Activated T-helper 1 cell treated with anti-CD3 and anti-CD28 coated beads, Interleukin-12 subunit alpha, Interleukin-12 subunit beta, Interleukin-2, Interleukin-4 antibody, amounts not matched to agents 30 ng/mL and 10 ng/mL and 1 ng/mL, durations not matched to agents 14 hours and 24 hours and 36 hours (primary cell): ENCODE measurements around the gene TNS2. TPM values are rescaled to one million over a fixed set of nuclear protein-coding genes. Genes with fewer than 3 reads are reported as not detected.
"Not testable (repeated sequence)": the region's sequence is repeated elsewhere in the genome, so short reads cannot be mapped to it uniquely, and the experiment has no call there.

Experiments used
- DNase-seq: peaks from one replicate; pipeline ENCODE4 v3.0.0; 2021; ENCODE audit warnings: low spot score
- H3K27ac Mint-ChIP-seq: one replicate; pipeline ENCODE4 v1.8.0; 2021; ENCODE audit warnings: mild to moderate bottlenecking, mixed read lengths
- H3K27me3 Mint-ChIP-seq: one replicate; pipeline ENCODE4 v1.8.0; 2022; ENCODE audit warnings: mild to moderate bottlenecking, moderate library complexity, mixed read lengths; ENCODE audit not compliant: insufficient read depth
- H3K36me3 Mint-ChIP-seq: one replicate; pipeline ENCODE4 v1.8.0; 2021; ENCODE audit warnings: low read depth, mixed read lengths
- H3K4me1 Mint-ChIP-seq: one replicate; pipeline ENCODE4 v1.8.0; 2021; ENCODE audit warnings: low read depth, mixed read lengths
- H3K4me3 Mint-ChIP-seq: one replicate; pipeline ENCODE4 v1.8.0; 2021; ENCODE audit warnings: mild to moderate bottlenecking, moderate library complexity, mixed read lengths
- H3K9me3 Mint-ChIP-seq: one replicate; pipeline ENCODE4 v1.8.0; 2021; ENCODE audit warnings: mixed read lengths
- intact Hi-C: fragments of 100-400 bp; cut with micrococcal nuclease; formaldehyde crosslinking; loops from one replicate; pipeline ENCODE4 v1.15.1; 2024
- total RNA-seq: library from RNA; stranded (reverse); gene quantifications from 2 replicates; pipeline ENCODE4 v1.2.3, GENCODE V29; 2022

The TNS2 gene
- total RNA-seq, result 2.7 and 3.1 TPM in 2 replicates

DNA sequence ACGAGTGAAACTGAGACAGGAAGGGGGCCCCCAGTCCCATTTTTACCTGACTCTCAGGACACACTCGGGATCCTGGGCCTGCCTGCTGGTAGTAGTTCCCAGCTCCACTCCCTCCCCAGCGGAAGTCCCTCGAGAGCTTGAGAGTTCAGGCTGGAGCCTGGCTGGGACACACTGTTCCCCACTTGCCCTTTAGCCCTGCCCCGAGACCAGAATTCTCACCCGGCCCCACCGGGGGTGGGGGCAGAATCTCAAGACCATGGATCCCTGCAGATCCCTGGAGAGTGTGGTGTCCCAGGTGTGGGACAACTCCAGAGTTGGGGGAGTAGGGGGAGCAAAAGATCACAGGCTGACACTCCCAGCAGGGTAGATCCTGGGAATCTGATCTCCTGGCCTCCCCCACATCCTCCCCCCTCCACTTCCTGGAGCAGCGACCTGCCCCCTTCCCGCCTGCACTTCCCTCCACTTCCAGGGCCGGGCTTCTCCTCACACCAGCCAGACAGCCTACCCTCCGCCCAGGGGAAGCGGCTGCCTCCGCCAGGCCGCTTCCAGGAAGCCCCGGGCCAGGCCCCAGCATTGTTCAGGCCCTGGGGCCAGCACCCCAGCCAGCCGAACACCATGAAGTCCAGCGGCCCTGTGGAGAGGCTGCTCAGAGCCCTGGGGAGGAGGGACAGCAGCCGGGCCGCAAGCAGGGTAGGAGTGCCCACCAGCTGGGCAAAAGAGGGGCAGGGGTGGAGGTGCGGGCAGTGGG, at the start of gene TNS2:
Gene TNS2, plus strand, starts transcription at position 495 of the 748 bp plus-strand sequence. Its CDS starts 121 bp downstream, at position 616.
- Mint-ChIP-seq H3K9me3 (no peaks in the 10 kb centered on the region), H3K4me1 (peaks cover 44% of the 10 kb centered on the region), H3K36me3 (peaks cover 2% of the 10 kb centered on the region), H3K4me3 (no peak within 1 kb of the TSS), H3K27ac (peak within 1 kb of the TSS; percentile 5), H3K27me3 (peaks cover 9% of the 10 kb centered on the region)
- DNase-seq, result no peak
- intact Hi-C loops, result loop anchor here (5.0 to 10.0 kb wide), 2 partner anchors 168 to 405 kb away; partner anchors contain the start of gene PCBP2

GRCh38 chr12:53004178-53004577, 45.7 kb upstream of the TNS2 start:
- peaks cover 7% of the 10 kb centered on the region for H3K27me3 Mint-ChIP-seq
- no peak overlapping the region for H3K27ac Mint-ChIP-seq
- peaks cover 22% of the 10 kb centered on the region for H3K4me1 Mint-ChIP-seq
- intact Hi-C loops, result loop anchor here (10.0 kb wide), 3 partner anchors 751 to 1179 kb away; partner anchors contain the start of gene CISTR
- peaks cover 14% of the 10 kb centered on the region for H3K36me3 Mint-ChIP-seq
- H3K4me3 Mint-ChIP-seq, result peak overlapping the region; percentile 19
- no peak for DNase-seq
- H3K9me3 Mint-ChIP-seq, result no peaks in the 10 kb centered on the region

DNA sequence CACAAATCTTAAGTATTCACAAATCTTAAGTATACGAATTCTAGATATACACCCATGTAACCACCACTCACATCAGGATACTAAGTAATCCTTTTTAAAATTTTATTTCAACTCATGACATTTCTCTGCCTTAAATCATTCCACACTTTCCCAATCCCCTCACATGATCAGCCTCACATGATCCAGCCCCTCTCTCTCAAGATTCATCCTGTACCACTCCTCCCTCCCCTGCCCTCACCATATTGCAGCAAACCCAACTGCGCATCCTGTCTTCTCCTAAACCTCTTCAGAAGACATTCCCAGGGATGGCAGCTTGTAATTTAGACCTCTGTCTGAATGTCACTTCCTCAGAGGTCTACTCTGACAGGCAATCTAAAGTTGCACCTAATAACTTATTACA, 45.3 kb upstream of the TNS2 start:
- intact Hi-C loops, result loop anchor here (10.0 kb wide), 3 partner anchors 750 to 1180 kb away; partner anchors contain the start of gene CISTR
- H3K4me1 Mint-ChIP-seq, result peaks cover 22% of the 10 kb centered on the region
- H3K36me3 Mint-ChIP-seq, result peaks cover 16% of the 10 kb centered on the region
- H3K27ac Mint-ChIP-seq, result no peak overlapping the region
- H3K4me3 Mint-ChIP-seq, result peak overlapping the region; percentile 19
- peaks cover 7% of the 10 kb centered on the region for H3K27me3 Mint-ChIP-seq
- H3K9me3 Mint-ChIP-seq, result no peaks in the 10 kb centered on the region
- no peak for DNase-seq

DNA sequence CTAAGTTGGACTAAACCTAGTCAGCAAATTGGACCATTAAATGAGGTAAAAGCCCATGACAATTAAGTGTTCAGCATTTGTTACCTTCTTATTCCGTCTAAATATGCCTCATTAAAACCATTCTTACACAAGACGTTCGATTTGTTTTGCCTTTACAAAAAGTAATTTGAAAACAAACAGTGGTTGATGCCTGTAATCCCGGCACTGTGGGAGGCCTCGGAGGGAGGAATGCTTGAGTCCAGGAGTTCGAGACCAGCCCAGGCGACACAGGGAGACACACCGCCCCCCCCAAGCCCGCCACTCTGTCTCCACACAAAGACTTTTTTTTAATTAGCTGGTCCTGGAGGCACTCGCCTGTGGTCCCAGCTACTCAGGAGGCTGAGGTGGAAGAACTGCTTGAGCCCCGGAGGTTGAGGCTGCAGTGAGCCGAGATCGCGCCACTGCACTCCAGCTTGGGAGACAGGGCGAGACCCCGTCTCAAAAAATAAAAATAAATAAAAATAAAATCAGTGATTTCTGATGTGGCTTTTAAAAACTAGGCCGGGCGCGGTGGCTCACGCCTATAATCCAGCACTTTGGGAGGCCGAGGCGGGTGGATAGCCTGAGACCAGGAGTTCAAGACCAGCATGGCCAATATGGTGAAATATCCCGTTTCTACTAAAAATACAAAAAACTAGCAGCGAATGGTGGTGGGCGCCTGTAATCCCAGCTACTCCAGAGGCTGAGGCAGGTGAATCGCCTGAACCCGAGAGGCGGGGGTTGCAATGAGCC, 44.5 kb upstream of the TNS2 start:
- Mint-ChIP-seq H3K36me3 (peaks cover 23% of the 10 kb centered on the region), H3K4me1 (peaks cover 28% of the 10 kb centered on the region), H3K9me3 (no peaks in the 10 kb centered on the region), H3K4me3 (peak overlapping the region; percentile 95), H3K27me3 (peaks cover 7% of the 10 kb centered on the region), H3K27ac (peak overlapping the region; percentile 97)
- intact Hi-C loops, result loop anchor here (5.0 to 10.0 kb wide), 4 partner anchors 202 to 1181 kb away; partner anchors contain the start of genes CISTR and ITGB7
- no peak for DNase-seq

GRCh38 chr12:53005986-53006809, 43.7 kb upstream of the TNS2 start, which contains the start of gene EIF4B:
EIF4B (plus strand) TSS chr12:53006456; CDS start chr12:53006484, 28 bp downstream.
- H3K27me3 Mint-ChIP-seq, result peaks cover 4% of the 10 kb centered on the region

DNA sequence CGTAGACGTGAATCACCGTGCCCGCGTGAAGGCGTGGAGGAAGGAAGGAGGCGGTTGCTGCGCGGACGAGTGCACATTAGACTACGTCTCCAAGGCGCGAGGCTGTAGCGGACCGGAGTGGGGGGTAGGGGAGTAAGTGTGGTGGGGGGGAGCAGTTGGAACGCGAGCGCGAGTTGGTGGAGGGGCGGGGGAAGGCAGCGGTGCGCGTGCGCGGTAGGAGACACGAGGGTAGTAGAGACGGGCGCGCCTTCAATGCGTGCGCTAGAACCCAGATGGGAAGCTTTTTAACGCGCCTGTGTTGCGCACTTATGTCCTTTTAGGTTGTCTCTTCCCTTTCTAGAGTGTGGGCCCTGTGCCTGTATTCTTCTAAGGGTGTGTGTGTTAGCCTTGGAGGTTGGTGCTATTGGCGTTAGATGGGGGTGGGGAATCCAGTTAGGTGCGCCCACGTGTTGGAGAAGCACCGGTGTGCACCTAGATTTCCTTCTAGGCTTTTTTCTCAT, 43.0 kb upstream of the TNS2 start:
- H3K4me3 Mint-ChIP-seq, result peak overlapping the region; percentile 95
- peak overlapping the region; percentile 97 for H3K27ac Mint-ChIP-seq
- peaks cover 2% of the 10 kb centered on the region for H3K27me3 Mint-ChIP-seq
- H3K36me3 Mint-ChIP-seq, result peaks cover 26% of the 10 kb centered on the region
- peak; percentile 66 for DNase-seq
- H3K4me1 Mint-ChIP-seq, result peaks cover 42% of the 10 kb centered on the region
- no peaks in the 10 kb centered on the region for H3K9me3 Mint-ChIP-seq
- intact Hi-C loops, result loop anchor here (1.0 to 10.0 kb wide), 15 partner anchors 47 to 1182 kb away; partner anchors contain the start of genes ATF7, ATG101, ATP5MC2 and CALCOCO1

More at GRCh38 chr12:53005986-53006809, 43.7 kb upstream of the TNS2 start, which contains the start of gene EIF4B:
- peak; percentile 99 for DNase-seq
- intact Hi-C loops, result loop anchor here (1.0 to 10.0 kb wide), 15 partner anchors 48 to 1181 kb away; partner anchors contain the start of genes ATF7, ATG101, ATP5MC2 and CALCOCO1
- Mint-ChIP-seq H3K4me3 (peak within 1 kb of the TSS; percentile 95), H3K36me3 (peaks cover 24% of the 10 kb centered on the region), H3K9me3 (no peaks in the 10 kb centered on the region), H3K4me1 (peaks cover 35% of the 10 kb centered on the region), H3K27ac (peak within 1 kb of the TSS; percentile 97)

DNA sequence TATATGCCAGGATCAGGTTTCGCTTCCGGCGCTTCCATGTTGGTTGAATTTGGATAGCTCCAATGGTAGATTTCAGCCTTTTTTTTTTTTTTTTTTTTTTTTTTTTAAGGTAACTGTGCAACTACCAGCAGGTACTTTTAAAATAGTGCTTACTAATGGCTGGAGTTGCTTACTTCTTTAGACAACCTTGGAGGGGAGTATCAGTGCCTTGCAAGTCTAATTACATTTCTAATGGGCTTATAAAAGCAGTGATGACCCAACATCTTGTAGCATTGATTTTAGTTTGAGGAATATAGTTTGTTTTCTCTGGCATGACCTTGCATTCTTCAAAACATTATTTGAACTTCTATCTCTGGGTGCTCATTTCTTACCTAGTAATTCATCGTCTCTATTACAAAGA, 42.5 kb upstream of the TNS2 start:
- Mint-ChIP-seq H3K27ac (peak overlapping the region; percentile 97), H3K4me1 (peaks cover 44% of the 10 kb centered on the region), H3K4me3 (peak overlapping the region; percentile 95), H3K9me3 (no peaks in the 10 kb centered on the region), H3K36me3 (peaks cover 28% of the 10 kb centered on the region), H3K27me3 (peaks cover 2% of the 10 kb centered on the region)
- intact Hi-C loops, result loop anchor here (2.0 to 10.0 kb wide), 5 partner anchors 200 to 1183 kb away; partner anchors contain the start of genes ATP5MC2, CISTR and ITGB7
- no peak for DNase-seq

DNA sequence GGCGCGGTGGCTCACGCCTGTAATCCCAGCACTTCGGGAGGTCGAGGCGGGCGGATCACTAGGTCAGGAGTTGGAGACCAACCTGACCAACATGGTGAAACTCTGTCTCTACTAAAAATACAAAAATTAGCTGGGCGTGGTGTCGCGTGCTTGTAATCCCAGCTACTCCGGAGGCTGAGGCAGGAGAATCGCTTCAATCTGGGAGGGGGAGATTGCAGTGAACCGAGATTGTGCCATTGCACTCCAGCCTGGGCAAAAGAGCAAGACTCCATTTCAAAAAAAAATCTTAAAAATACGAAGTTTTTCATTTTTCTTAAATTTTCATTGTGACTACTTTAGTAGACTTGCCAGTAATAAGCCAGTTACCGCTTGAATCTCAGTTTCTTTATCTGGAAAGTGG, 41.1 kb upstream of the TNS2 start:
- Mint-ChIP-seq H3K4me3 (peak overlapping the region; percentile 95), H3K36me3 (peaks cover 31% of the 10 kb centered on the region), H3K27ac (peak overlapping the region; percentile 68), H3K4me1 (peaks cover 44% of the 10 kb centered on the region)
- H3K27me3 Mint-ChIP-seq, H3K9me3 Mint-ChIP-seq, DNase-seq: not testable (repeated sequence)
- intact Hi-C loops, result loop anchor here (5.0 to 10.0 kb wide), 4 partner anchors 199 to 1184 kb away; partner anchors contain the start of genes CISTR and ITGB7

DNA sequence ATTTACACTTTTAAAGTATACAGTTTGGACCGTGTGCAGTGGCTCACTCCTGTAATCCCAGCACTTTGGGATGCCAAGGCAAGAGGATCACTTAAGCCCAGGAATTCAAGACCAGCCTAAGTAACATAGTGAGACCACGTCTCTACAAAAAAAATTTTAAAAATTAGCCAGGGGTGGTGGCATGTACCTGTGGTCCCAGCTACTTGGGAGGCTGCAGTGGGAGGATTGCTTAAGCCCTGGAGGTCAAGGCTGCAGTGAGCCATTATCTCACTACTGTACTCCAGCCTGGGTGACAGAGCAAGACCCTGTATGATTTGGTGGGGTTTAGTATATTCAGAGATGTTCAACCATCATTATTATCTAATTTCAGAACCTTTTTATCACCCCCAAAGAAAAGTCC, 38.9 kb upstream of the TNS2 start:
- Mint-ChIP-seq H3K36me3 (peaks cover 38% of the 10 kb centered on the region), H3K4me3 (no peak overlapping the region), H3K27me3 (no peaks in the 10 kb centered on the region), H3K9me3 (no peaks in the 10 kb centered on the region), H3K27ac (no peak overlapping the region), H3K4me1 (peaks cover 49% of the 10 kb centered on the region)
- intact Hi-C loops, result loop anchor here (2.0 kb wide), 1 partner anchor 16 kb away; no protein-coding TSS in a partner anchor
- no peak for DNase-seq

DNA sequence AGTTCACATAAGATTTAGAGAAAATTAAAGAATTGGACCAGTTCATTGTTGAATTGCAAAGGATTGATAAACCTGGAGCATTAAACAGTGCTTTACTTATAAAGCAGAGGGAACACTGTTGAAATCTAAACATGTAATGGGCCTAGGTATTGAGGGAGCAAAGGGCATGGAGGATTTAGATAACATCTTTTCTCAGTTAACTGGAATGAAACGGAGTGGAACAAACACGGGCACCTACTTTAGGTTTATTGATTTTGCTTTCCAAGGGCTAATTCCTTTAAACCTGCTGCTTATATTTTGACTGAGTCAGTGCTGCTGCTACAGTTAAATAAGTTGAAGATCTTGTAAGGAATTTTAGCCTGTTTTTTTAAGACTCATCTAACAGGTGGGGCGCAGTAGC, 38.0 kb upstream of the TNS2 start:
- intact Hi-C loops, result loop anchor here (2.0 kb wide), 1 partner anchor 15 kb away; no protein-coding TSS in a partner anchor
- Mint-ChIP-seq H3K27me3 (no peaks in the 10 kb centered on the region), H3K27ac (no peak overlapping the region), H3K9me3 (no peaks in the 10 kb centered on the region), H3K36me3 (peaks cover 42% of the 10 kb centered on the region), H3K4me3 (no peak overlapping the region), H3K4me1 (peaks cover 51% of the 10 kb centered on the region)
- DNase-seq, result no peak

DNA sequence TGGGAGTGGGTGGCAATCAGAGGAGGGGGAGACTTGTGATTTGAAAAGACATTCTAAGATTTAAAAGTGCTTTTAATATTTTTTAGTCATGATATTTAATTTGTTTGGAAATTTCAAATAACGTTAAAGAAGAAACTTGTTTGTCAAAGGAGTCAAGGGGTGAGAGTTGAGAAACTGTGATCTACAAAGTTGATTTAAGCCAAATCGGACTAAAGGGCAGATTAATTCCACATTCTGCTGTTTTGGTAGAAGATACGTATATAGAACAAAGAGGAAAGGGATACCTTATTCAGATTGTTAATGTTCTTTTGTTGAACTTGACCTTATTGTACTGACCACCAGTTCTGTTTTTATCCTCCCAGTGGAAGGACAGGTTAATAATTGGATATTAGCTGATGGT, 36.9 kb upstream of the TNS2 start:
- no peak overlapping the region for H3K4me3 Mint-ChIP-seq
- intact Hi-C loops, result no loop called here
- H3K36me3 Mint-ChIP-seq, result peaks cover 42% of the 10 kb centered on the region
- H3K9me3 Mint-ChIP-seq, result no peaks in the 10 kb centered on the region
- H3K27me3 Mint-ChIP-seq, result no peaks in the 10 kb centered on the region
- no peak overlapping the region for H3K27ac Mint-ChIP-seq
- no peak for DNase-seq
- H3K4me1 Mint-ChIP-seq, result peaks cover 42% of the 10 kb centered on the region
